ENCODE measurements around the gene UQCR10.

- no peak for TF ChIP-seq POLR2A (IDR thresholded peaks at IDR 0.05)
- no peak for TF ChIP-seq CTCF (IDR thresholded peaks at IDR 0.05)
Measured at GRCh38 chr22:29769723-29770321, 2.7 kb downstream of the UQCR10 start.

Data from thyroid gland (tissue), 4 donors.